NCI-H82 (cell line): ENCODE data around the gene OR1G1.
"Not testable (repeated sequence)": the region's sequence is repeated elsewhere in the genome, so short reads cannot be mapped to it uniquely, and the experiment has no call there.

Source experiments
- DNase-seq: peaks from one replicate; lab custom pipeline; 2025; lab: John Stamatoyannopoulos, UW

The OR1G1 gene

GRCh38 chr17:3127451-3127850 lies at the start of gene OR1G1:
Gene OR1G1 (minus strand): TSS chr17:3127551. CDS start chr17:3127551, 0 bp downstream.
- DNase-seq, result no peak

GRCh38 chr17:3167574-3167973 lies 40.2 kb upstream of the OR1G1 start:
- no peak for DNase-seq

GRCh38 chr17:3157218-3157617 lies 29.9 kb upstream of the OR1G1 start:
- DNase-seq, result no peak

- DNase-seq, result not testable (repeated sequence)
Observed at GRCh38 chr17:3137494-3137893, 10.1 kb upstream of the OR1G1 start.

- DNase-seq, result no peak
Observed at GRCh38 chr17:3104322-3104721, 23.0 kb downstream of the OR1G1 start, which contains the start of gene OR1D2. Gene OR1D2 (minus strand): TSS chr17:3104422. CDS start chr17:3092996, 11,426 bp downstream.
